D721Med (cell line): ENCODE measurements around the gene NUTM2A.
"Not testable (repeated sequence)": the region's sequence is repeated elsewhere in the genome, so short reads cannot be mapped to it uniquely, and the experiment has no call there.

Source experiments
- DNase-seq: peaks from one replicate; pipeline ENCODE4 v3.0.0; 2011; ENCODE audit warnings: low spot score; ENCODE audit not compliant: insufficient read length
- FAIRE-seq: peaks from 2 replicates; lab custom pipeline; 2011; peaks lifted over from hg19 to GRCh38; lab: Jason Lieb, UNC

Gene NUTM2A, protein sequence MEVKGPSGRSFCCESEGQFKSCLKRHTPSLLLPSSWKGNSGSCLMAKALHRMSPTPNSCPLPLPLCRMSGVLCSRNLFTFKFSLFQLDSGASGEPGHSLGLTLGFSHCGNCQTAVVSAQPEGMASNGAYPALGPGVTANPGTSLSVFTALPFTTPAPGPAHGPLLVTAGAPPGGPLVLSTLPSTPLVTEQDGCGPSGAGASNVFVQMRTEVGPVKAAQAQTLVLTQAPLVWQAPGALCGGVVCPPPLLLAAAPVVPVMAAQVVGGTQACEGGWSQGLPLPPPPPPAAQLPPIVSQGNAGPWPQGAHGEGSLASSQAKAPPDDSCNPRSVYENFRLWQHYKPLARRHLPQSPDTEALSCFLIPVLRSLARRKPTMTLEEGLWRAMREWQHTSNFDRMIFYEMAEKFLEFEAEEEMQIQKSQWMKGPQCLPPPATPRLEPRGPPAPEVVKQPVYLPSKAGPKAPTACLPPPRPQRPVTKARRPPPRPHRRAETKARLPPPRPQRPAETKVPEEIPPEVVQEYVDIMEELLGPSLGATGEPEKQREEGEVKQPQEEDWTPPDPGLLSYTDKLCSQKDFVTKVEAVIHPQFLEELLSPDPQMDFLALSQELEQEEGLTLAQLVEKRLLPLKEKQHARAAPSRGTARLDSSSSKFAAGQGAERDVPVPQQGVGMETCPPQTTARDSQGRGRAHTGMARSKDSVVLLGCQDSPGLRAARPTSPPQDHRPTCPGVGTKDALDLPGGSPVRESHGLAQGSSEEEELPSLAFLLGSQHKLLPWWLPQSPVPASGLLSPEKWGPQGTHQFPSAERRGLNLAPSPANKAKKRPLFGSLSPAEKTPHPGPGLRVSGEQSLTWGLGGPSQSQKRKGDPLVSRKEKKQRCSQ

DNA sequence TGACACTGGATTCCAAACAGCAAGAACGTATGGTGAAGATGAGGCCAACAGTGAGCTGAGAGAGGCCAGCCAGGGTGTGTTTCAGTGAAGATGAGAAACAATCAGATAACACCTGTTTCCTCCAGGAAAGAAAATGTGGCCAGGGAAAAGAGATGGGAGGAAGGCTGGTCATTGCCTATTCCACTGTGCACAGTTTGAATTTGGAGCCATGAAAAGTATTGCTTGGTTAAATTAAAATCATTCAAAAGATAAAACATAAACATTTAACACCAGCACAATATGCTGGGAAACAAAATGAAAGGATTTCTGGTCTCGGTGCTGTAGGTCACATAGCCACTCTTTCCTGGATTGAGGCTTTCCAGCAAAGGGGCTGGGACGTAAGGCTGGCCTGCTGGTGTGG, at the start of gene NUTM2A:
Gene NUTM2A (plus strand): TSS at position 301 of the 400 bp plus-strand sequence. CDS start 383 bp downstream, outside the sequence.
- DNase-seq, FAIRE-seq: not testable (repeated sequence)

DNA sequence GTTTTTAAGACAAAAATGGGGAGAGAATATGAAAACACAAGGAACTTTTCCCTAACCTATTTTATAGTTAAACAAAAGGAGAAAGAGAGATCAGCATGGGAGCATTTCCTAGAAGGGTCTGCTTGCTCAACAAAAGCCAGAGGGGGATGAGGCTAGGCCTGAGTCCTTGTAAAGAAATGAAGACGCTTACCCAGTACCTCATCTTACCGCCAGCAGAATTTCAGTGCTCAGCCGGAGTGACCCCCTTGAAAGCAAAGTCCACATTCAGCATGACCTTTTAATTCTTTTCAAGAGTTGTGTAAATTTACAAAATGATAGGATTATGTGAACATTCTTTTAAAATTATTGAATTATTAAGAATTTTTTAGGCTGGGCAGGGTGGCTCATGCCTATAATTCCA, 47.7 kb upstream of the NUTM2A start:
- DNase-seq, FAIRE-seq: not testable (repeated sequence)

DNA sequence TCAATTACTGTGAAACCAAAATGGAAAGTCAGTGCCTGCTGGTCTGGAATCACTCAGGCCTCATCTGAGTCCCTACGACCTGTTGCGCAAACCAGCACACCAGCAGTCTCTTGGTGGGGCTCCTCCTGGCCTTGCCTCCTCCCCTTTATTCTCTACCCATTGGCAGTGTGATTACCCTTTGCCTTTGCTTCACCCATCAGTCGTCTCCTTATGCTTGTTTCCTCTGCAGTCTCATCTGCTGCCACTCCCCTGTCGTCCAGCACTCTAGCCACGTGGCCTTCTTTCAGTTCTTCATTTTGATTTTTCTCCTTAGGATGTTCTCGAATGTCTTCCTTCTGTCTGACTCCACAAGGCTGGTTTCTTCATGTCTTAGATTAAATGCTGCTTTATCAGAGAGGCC, 40.8 kb upstream of the NUTM2A start:
- FAIRE-seq = not testable (repeated sequence)

DNA sequence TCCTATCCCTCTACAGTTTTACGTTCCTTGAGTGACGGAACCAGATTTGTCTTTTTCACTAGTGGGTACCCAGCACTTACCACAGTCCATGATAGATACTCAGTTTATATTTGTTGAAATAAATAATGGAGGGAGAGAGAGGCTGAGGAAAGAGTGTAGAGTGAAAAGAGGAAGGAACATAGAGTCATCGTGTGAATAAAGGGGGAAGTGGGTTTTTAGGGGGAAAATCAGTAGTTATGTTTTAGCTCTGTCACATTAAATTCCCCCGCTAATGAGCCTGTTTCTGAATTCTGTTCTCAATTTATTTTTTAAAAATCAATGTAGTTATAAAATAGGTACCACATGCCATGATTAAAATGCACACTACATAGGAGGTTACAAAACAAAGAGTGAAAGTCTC, 39.2 kb upstream of the NUTM2A start:
- FAIRE-seq, DNase-seq: not testable (repeated sequence)

More for the DNA sequence above, 40.8 kb upstream of the NUTM2A start:
- not testable (repeated sequence) for DNase-seq

DNA sequence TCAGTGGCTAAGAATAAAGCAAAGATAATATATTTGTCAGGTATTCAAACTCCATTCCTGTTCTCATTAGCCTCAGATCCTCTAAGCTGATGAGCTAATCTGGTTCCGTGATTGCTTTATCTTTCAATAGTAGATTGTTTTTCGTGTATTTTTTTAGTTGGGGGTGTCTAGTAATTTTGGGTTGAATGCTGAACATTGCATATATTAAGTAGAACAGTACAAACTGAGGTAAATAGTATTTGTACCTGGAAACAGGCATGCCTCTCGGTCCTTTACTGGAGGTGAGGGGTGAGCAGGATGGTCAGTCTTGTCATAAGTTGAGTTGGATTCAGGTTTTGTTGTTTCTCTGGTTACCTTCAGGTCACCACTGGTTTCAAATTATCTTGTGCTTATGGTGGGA, 37.7 kb upstream of the NUTM2A start:
- DNase-seq, FAIRE-seq: not testable (repeated sequence)

DNA sequence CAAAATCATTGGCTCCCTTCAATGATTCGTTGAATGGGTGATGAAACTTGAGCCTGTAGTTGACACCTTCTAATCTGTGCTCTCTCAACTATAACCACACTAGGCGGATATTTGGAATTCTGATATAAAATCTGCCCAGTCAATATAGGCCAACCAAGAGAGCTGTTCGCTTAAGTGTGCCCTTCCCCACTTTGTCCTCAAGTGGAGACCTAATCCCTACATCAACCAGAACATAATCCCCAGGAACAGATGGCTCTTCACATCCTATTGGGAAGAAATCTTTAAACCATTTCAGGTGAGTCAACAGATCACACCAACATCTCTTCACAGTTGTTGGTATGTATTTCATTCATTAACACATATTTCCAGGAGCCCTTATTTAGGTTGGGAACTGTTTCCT, 33.4 kb upstream of the NUTM2A start:
- not testable (repeated sequence) for FAIRE-seq, DNase-seq

DNA sequence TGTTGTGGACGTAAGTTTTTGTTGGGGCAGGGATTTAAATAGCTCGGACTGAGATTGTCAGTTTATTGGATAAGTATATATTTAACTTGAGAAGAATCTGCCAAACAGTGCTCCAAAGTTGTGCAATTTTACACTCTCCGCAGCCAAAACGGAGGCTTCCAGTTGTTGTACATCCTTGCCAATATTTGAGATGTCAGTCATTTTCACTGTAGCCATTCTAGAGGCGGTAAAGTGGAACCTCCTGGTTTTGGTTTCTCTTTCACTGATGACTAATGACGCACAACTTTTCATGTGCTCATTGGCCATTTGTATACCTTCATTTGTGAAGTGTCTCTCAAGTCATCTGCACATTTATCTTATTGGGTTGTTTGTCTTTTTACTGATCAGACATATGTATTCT, 24.3 kb upstream of the NUTM2A start:
- not testable (repeated sequence) for DNase-seq, FAIRE-seq

DNA sequence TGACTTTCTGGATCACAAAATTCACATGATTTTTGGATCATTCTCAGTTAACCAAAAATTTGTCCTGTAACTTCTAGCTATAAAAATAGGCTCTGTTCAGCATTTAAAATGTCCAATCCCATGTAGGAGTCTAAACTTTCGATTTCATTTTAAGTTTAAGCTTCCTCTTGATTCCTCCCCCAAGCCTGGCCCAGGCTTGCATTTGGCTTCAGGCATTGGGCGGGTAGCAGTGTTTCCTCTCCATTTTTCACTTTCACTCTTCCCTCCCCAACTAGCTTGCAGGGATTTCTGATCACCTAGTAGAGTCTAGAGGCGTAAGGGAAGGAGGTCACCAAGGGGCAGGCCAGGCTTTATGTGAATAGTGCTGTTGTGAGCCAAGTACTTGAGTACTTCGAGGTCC, 20.4 kb upstream of the NUTM2A start:
- not testable (repeated sequence) for FAIRE-seq, DNase-seq

DNA sequence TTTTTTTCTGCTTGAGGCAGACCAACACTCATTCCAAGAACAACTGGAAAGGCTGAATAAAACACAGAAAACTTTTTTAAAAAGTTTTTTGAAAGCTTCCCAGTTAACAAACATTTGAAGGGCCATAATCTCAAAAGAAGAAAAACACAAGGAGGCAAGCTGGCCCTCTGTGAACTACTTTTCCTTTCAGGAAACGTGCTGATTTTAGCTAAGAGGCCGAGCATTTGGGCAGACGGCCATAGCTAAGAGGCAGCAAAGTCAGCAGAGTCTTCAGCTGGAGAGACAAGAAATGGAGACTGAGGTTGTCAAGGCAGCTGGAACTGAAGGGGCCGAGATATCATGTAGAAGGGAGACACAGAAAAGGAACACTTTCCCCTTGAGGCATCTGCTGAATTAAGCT, 18.3 kb upstream of the NUTM2A start:
- FAIRE-seq, DNase-seq: not testable (repeated sequence)

DNA sequence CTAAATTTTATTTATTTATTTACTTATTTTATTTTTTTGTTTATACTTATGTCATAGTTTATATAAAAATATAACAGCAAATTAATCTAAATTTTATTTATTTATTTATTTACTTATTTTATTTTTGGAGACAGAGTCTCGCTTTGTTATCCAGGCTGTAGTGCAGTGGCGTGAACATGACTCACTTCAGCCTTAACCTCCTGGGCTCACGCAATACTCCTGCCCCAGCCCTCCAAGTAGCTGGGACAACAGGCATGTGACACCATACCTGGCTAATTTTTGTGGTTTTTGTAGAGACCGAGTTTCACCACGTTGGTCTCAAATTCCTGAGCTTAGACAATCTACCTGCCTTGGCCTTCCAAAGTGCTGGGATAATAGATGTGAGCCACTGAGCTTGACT, 14.9 kb upstream of the NUTM2A start:
- not testable (repeated sequence) for FAIRE-seq, DNase-seq

DNA sequence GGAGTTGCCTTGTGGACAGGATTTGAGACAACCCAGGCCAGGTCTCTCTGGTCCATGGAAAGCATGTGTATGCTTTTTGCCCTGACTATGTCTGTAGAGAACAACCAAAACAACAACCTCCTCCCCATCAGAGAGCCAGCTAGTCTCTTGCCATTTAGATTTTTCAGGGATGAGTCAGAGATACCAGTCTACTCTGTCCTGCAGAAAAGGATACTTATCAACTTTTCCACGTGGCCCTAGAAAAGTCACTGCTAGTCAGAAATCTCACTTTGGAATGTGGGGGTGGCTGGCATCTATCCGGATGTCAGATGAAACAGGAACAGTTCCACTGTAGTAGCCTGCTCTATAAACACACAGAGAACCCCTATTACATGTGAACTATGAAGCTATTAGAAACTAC, 13.4 kb upstream of the NUTM2A start:
- FAIRE-seq, DNase-seq: not testable (repeated sequence)

DNA sequence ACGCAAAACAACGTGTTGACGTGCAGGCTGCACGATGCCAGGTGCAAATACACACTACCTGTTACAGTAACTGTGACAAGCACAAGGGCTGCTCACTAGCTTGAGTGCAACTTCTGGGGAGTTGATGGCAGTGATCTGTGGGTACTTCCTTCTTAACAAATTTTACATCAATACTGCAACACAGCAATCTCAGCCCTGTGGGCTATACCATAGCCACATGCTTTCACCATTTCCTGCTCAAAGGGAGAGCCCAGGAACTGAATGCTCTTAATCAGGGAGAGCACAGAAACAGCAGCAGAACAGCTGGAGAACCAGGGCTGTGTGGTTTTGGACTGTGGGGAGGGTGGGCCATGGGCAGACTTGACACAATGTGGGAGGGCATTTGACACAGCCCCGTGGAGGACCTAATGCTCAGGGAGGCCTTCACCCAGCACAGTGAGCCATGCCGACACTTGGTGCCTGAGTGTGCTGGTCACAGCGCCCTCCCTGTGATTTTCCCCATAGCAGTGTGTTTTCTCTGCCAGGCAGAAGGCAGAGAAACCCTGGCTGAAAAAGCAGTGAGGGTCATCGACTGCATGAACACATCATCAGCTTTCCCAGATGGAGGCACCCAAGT, 12.0 kb upstream of the NUTM2A start:
- not testable (repeated sequence) for DNase-seq, FAIRE-seq

DNA sequence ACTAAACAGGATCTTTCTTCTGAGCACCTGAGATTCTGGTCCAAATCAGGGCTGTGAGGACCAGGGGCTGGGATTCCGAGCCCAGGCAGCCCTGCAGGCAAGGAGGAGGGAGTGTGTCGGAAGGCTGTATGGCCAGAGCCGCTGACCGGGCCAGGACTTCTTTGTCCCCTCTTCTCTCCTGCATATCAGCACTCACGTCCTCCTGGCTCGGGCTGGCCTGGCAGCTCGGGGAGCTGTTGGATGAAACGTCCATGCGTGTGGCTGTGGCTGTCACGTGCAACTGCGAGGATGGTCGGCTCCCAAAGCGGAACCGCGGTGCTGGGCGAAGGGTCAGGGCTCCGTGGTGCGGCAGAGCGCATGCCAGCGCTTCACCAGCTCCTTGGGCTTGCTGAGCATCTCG, 11.4 kb upstream of the NUTM2A start:
- DNase-seq, FAIRE-seq: not testable (repeated sequence)

DNA sequence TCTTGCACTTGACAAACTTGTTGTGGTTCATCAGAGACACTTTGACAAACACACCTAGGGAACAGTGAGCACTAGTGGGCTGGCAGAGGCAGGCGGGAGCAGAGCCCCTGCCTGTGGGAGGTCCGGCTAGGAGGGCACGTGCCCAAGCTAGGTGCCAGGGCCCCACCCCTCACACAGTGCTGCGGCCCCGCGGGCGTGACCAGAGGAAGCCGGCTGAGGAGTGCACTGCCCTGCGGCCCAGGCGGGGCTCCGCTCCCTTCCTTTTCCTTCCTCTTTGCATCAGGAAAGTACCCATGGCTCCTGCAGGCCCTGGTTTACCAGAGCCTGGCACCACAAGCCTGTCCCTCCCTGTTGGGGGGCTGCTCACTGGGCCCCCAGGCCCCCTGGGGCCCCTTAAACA, 9.1 kb upstream of the NUTM2A start:
- FAIRE-seq, DNase-seq: not testable (repeated sequence)

DNA sequence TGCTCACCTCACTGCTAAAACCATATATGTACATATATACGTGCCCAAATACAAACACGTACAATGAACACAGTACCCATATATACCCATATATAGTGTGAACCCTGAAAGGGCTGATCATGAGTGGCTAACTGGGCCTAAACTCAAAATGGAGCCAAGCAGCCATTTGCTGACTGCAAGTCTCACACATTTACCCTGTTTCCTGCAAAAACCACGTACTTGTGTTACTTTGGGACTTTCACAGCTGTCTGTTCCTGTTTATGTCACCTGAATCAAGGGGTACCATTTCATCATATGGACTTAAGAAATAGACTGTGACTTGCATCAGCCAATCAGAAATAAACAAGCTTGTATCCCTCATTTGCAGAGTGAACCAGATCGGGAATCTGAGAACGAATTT, 5.9 kb upstream of the NUTM2A start:
- FAIRE-seq, DNase-seq: not testable (repeated sequence)

DNA sequence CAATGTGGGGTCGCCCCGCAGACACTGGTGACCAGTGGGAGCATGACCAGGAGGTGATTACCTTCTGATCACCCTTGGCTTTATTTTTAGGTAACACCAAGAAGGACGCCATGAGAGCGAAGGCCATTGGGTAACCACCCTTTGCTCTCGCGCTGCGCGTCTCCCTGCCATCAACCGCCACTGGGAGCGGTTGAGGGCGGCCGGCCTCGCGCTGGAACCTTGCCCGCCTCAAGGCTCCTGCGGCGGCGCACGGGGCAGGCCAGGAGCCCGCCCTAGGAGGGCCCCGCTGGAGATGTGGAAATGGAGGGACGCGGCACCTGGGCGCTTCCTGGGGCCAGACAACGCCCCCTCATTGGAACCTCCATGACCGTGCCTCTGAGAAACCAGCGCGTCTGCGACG, 2.5 kb upstream of the NUTM2A start:
- not testable (repeated sequence) for DNase-seq, FAIRE-seq

DNA sequence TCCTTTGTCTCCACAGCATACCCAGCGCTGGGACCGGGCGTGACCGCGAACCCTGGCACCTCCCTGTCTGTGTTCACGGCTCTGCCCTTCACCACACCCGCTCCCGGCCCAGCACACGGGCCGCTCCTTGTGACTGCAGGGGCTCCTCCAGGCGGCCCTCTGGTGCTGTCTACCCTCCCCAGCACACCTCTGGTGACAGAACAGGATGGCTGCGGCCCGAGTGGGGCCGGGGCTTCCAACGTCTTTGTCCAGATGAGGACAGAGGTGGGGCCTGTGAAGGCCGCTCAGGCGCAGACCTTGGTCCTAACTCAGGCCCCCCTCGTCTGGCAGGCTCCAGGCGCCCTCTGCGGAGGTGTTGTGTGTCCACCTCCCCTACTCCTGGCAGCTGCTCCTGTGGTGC, 3.0 kb downstream of the NUTM2A start:
- DNase-seq, FAIRE-seq: not testable (repeated sequence)

DNA sequence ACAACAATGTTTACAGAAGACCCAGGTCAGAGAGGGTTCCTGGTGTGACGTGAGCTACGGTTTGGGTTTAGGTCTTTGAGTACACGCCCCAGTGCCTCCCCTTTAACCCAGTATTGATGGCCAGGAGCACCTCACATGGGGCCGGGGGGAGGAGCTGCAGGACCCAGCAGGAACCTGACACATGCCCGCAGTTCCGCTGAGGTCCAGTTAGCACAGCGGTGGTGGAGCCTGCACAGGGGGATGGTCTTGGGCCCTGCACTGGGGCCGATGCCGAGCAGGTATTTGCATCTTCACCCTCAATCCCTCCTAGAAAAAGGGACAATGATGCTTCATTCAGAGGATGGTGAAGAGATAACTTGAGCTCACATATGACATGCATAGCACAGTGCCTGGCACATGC, 4.0 kb downstream of the NUTM2A start:
- not testable (repeated sequence) for DNase-seq, FAIRE-seq

DNA sequence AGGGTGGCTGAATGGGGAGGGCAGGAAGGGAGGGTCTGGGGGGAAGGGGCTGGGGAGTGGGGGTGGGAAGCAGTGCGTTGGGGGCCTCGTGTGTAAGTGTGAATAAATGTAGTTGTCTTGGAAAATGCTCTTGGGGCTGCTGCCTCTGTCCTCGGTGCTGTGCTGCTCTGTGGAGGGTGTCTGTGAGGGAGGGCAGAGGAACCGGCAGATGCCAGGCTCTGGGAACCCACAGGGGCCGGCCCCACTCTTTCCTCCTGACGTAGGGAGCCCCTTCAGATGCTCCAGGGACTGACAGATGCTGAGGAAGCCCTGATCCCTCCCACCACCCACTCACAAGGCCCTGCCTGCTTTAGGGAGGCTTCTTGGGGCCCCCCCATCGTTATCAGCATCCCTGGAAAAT, 9.6 kb downstream of the NUTM2A start:
- not testable (repeated sequence) for FAIRE-seq, DNase-seq

DNA sequence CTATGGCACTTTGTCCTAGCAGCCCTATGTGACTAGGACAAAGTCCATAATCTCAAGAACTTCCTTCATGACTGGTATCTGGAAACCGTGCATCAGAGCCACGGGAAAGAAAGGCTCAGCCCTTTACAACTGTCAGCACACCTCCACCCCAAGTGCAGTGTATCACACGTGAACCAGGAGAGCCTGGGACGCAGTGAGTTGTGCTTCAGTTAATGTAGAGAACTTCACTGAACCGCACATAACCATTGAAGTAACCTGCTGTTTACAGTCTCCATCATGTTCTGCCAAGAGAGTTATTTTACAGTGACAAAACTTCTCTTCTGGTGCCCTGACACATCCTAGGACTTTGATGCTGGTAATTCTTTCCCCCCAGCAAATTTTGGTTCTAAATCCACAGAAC, 12.0 kb downstream of the NUTM2A start:
- not testable (repeated sequence) for DNase-seq, FAIRE-seq
